Spinal cord (tissue), 10 donors: ENCODE results near the gene ALB. TPM values are rescaled to one million over a fixed set of nuclear protein-coding genes. Genes with fewer than 3 reads are reported as not detected.

Experiments
- DNase-seq, 6 donors: peaks; one replicate each; pipeline versions ENCODE4 v3.0.0 to v3.0.0-alpha.2; 2013 to 2015; ENCODE audit warnings: low spot score in 6 of 6, low read depth in 4 of 6
- H3K27ac ChIP-seq: one replicate; pipeline ENCODE4 v1.5.1; 2013; ENCODE audit warnings: low read depth, low read length, control low read depth
- H3K27me3 ChIP-seq: one replicate; pipeline ENCODE4 v1.6.1; 2013; ENCODE audit warnings: low read length; ENCODE audit not compliant: control insufficient read depth, insufficient read depth
- H3K36me3 ChIP-seq: one replicate; pipeline ENCODE4 v1.6.1; 2013; ENCODE audit warnings: low read length; ENCODE audit not compliant: control insufficient read depth, insufficient read depth
- H3K4me1 ChIP-seq: one replicate; pipeline ENCODE4 v1.6.1; 2013; ENCODE audit warnings: low read length; ENCODE audit not compliant: control insufficient read depth, insufficient read depth
- H3K4me3 ChIP-seq: one replicate; pipeline ENCODE4 v1.5.1; 2013; ENCODE audit warnings: low read depth, low read length, control low read depth
- H3K9me3 ChIP-seq: one replicate; pipeline ENCODE4 v1.6.1; 2013; ENCODE audit warnings: low read length; ENCODE audit not compliant: control insufficient read depth, insufficient read depth
- WGBS: methylation state at CpG from one replicate; pipeline ENCODE4 v1.1.5; 2013; ENCODE audit warnings: missing lambda C conversion rate; ENCODE audit not compliant: insufficient coverage; 5-methylcytosine and 5-hydroxymethylcytosine counted together
- polyA plus RNA-seq, 2 donors: library from polyadenylated mRNA; unstranded; fragments of 120-200 nt; gene quantifications; one replicate each; pipeline ENCODE4 v1.2.1, GENCODE V29; 2013; ENCODE audit not compliant: insufficient read length in 2 of 2
- total RNA-seq, 2 donors: library from RNA; depleted of rRNA in 1 of 2; stranded (reverse); fragments of 120-200 nt in 1 of 2; fragments of >200 nt in 1 of 2; gene quantifications; one replicate each; pipeline versions ENCODE4 v1.2.3 to v1.2.4, GENCODE V29; 2013 to 2014
- donor health status: healthy.

ALB gene
- total and polyA plus RNA-seq, 4 donors, result 1.0 to 44.9 (median 1.5) TPM

DNA sequence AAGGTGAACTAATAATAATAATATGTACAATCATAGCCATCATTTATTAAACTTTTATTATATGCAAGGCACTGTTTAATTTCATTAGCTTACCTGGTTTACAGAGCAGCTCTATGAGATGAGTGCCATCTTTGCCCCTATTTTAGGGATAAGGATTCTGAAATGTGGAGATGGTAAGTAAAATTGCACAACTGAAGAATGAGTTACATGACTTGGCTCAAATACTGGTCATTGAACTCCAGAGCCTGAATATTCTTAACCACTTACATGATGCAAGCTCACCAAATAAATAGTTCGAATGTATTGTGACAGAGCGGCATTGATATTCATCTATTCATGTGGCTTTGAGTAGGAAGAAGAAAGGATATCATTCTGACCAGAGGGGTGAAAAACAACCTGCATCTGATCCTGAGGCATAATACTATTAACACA, 11.7 kb downstream of the ALB start:
- Histone ChIP-seq H3K4me3 (no peak overlapping the region), H3K27ac (no peak overlapping the region), H3K4me1 (no peaks in the 10 kb centered on the region), H3K36me3 (no peaks in the 10 kb centered on the region), H3K9me3 (no peaks in the 10 kb centered on the region), H3K27me3 (no peaks in the 10 kb centered on the region)
- no peak for DNase-seq
- no CpG with 5 or more reads among the region's 2 CpGs for WGBS

DNA sequence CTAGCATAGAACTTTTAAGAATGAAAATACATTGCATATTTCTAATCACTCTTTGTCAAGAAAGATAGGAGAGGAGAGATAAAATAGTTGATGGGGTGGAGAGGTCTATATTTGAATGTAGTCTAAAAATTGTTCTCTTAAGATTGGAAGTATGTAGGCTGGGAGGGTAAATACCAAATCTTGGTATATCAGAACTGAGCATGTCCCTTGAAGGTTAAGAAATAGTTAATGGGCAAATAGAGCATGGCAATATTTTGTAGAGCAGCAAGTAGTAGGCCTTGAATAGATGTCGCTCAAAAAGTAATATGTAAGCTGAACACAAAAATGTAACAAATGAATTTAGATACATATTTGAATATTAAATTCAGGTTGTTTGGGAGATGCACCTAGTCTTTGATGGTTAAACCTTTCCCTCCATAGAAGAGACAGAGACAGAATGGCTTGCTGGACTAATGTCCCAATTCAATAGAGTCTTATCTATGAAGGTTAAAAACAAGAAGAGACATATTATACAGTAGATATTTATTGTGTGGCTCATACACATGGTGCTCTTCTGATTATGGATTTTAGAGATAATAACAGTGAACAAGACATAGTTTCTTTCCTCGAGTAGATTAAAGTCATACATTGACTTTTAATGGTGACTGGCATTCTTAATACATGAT, 12.5 kb downstream of the ALB start:
- Histone ChIP-seq H3K4me1 (no peaks in the 10 kb centered on the region), H3K27me3 (no peaks in the 10 kb centered on the region), H3K36me3 (no peaks in the 10 kb centered on the region), H3K4me3 (no peak overlapping the region), H3K9me3 (no peaks in the 10 kb centered on the region), H3K27ac (no peak overlapping the region)
- DNase-seq, result no peak
- no CpG with 5 or more reads among the region's 2 CpGs for WGBS

DNA sequence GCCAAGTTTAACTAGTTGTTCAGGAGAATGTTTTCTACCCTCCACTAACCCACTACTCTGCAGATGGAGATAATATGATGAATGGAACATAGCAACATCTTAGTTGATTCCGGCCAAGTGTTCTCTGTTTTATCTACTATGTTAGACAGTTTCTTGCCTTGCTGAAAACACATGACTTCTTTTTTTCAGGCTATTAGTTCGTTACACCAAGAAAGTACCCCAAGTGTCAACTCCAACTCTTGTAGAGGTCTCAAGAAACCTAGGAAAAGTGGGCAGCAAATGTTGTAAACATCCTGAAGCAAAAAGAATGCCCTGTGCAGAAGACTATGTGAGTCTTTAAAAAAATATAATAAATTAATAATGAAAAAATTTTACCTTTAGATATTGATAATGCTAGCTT, 13.3 kb downstream of the ALB start:
- H3K4me3 ChIP-seq, result no peak overlapping the region
- no peaks in the 10 kb centered on the region for H3K36me3 ChIP-seq
- H3K9me3 ChIP-seq, result no peaks in the 10 kb centered on the region
- H3K27me3 ChIP-seq, result no peaks in the 10 kb centered on the region
- H3K4me1 ChIP-seq, result no peaks in the 10 kb centered on the region
- WGBS, result no CpG with 5 or more reads among the region's 2 CpGs
- no peak overlapping the region for H3K27ac ChIP-seq
- no peak for DNase-seq

DNA sequence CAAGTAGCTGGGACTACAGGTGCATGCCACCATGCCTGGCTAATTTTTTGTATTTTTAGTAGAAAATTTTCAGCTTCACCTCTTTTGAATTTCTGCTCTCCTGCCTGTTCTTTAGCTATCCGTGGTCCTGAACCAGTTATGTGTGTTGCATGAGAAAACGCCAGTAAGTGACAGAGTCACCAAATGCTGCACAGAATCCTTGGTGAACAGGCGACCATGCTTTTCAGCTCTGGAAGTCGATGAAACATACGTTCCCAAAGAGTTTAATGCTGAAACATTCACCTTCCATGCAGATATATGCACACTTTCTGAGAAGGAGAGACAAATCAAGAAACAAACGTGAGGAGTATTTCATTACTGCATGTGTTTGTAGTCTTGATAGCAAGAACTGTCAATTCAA, 13.9 kb downstream of the ALB start:
- no peak overlapping the region for H3K4me3 ChIP-seq
- no peak for DNase-seq
- H3K27me3 ChIP-seq, result no peaks in the 10 kb centered on the region
- no peaks in the 10 kb centered on the region for H3K36me3 ChIP-seq
- no peaks in the 10 kb centered on the region for H3K9me3 ChIP-seq
- H3K27ac ChIP-seq, result no peak overlapping the region
- no peaks in the 10 kb centered on the region for H3K4me1 ChIP-seq
- WGBS, result 85% methylated on average over 2 of the region's 6 CpGs

DNA sequence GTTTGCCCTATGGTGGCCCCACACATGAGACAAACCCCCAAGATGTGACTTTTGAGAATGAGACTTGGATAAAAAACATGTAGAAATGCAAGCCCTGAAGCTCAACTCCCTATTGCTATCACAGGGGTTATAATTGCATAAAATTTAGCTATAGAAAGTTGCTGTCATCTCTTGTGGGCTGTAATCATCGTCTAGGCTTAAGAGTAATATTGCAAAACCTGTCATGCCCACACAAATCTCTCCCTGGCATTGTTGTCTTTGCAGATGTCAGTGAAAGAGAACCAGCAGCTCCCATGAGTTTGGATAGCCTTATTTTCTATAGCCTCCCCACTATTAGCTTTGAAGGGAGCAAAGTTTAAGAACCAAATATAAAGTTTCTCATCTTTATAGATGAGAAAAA, 14.6 kb downstream of the ALB start:
- H3K4me3 ChIP-seq, result no peak overlapping the region
- no CpG with 5 or more reads among the region's 1 CpG for WGBS
- no peaks in the 10 kb centered on the region for H3K36me3 ChIP-seq
- H3K4me1 ChIP-seq, result no peaks in the 10 kb centered on the region
- DNase-seq, result no peak
- no peaks in the 10 kb centered on the region for H3K27me3 ChIP-seq
- no peaks in the 10 kb centered on the region for H3K9me3 ChIP-seq
- no peak overlapping the region for H3K27ac ChIP-seq

DNA sequence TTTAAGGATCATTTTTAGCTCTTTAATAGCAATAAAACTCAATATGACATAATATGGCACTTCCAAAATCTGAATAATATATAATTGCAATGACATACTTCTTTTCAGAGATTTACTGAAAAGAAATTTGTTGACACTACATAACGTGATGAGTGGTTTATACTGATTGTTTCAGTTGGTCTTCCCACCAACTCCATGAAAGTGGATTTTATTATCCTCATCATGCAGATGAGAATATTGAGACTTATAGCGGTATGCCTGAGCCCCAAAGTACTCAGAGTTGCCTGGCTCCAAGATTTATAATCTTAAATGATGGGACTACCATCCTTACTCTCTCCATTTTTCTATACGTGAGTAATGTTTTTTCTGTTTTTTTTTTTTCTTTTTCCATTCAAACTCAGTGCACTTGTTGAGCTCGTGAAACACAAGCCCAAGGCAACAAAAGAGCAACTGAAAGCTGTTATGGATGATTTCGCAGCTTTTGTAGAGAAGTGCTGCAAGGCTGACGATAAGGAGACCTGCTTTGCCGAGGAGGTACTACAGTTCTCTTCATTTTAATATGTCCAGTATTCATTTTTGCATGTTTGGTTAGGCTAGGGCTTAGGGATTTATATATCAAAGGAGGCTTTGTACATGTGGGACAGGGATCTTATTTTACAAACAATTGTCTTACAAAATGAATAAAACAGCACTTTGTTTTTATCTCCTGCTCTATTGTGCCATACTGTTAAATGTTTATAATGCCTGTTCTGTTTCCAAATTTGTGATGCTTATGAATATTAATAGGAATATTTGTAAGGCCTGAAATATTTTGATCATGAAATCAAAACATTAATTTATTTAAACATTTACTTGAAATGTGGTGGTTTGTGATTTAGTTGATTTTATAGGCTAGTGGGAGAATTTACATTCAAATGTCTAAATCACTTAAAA, 15.3 kb downstream of the ALB start:
- Histone ChIP-seq H3K27me3 (no peaks in the 10 kb centered on the region), H3K4me1 (no peaks in the 10 kb centered on the region), H3K27ac (no peak overlapping the region), H3K9me3 (no peaks in the 10 kb centered on the region), H3K36me3 (no peaks in the 10 kb centered on the region), H3K4me3 (no peak overlapping the region)
- WGBS, result 21% methylated on average over 2 of the region's 7 CpGs
- DNase-seq, result peak in 1 of 6 donors; percentile 8

DNA sequence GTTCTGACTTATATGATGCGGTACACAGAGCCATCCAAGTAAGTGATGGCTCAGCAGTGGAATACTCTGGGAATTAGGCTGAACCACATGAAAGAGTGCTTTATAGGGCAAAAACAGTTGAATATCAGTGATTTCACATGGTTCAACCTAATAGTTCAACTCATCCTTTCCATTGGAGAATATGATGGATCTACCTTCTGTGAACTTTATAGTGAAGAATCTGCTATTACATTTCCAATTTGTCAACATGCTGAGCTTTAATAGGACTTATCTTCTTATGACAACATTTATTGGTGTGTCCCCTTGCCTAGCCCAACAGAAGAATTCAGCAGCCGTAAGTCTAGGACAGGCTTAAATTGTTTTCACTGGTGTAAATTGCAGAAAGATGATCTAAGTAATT, 16.5 kb downstream of the ALB start:
- no peaks in the 10 kb centered on the region for H3K9me3 ChIP-seq
- H3K27me3 ChIP-seq, result no peaks in the 10 kb centered on the region
- 100% methylated on average over 1 of the region's 2 CpGs for WGBS
- H3K27ac ChIP-seq, result no peak overlapping the region
- no peaks in the 10 kb centered on the region for H3K36me3 ChIP-seq
- no peak overlapping the region for H3K4me3 ChIP-seq
- no peak for DNase-seq
- H3K4me1 ChIP-seq, result no peaks in the 10 kb centered on the region

DNA sequence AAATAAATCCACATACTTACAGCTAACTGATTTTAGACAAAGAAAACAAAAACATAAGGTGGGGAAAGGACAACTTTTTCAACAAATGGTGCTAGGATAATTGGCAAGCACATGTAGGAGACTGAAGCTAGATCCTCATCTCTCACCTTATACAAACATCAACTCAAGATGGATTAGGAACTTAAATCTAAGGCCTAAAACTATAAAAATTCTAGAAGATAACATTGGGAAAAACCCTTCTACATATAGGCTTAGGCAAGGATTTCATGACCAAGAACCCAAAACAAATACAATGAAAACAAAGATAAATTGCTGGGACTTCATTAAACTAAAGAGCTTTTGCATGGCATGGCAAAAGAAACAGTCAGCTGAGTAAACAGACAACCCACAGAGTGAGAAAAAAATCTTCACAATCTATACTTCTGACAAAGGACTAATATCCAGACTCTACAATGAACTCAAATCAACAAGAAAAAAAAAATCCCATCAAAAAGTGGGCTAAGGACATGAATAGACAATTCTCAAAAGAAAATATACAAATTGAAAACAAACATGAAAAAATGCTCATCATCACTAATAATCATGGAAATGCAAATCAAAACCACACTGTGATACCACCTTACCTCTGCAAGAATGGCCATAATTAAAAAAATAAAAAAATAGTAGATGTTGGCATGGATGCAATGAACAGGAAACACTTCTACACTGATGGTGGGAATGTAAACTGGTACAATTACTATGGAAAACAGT, 17.8 kb downstream of the ALB start:
- Histone ChIP-seq H3K27ac (no peak overlapping the region), H3K4me3 (no peak overlapping the region), H3K27me3 (no peaks in the 10 kb centered on the region), H3K4me1 (no peaks in the 10 kb centered on the region), H3K36me3 (no peaks in the 10 kb centered on the region), H3K9me3 (no peaks in the 10 kb centered on the region)
- no peak for DNase-seq

DNA sequence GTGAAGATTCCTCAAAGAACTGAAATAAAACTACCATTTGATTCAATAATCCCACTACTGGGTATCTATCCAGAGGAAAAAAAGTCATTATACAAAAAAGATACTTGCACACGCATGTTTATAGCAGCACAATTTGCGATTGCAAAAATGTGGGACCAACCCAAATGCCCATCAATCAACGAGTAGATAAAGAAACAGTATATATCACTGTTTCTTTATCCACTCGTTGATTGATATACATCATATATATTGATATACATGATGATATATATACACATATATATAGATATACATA, 18.3 kb downstream of the ALB start:
- WGBS, result no CpG with 5 or more reads among the region's 4 CpGs
- Histone ChIP-seq H3K4me3 (no peak overlapping the region), H3K4me1 (no peaks in the 10 kb centered on the region), H3K27ac (no peak overlapping the region), H3K9me3 (no peaks in the 10 kb centered on the region), H3K36me3 (no peaks in the 10 kb centered on the region), H3K27me3 (no peaks in the 10 kb centered on the region)
- no peak for DNase-seq
